Measurements from ENCODE around the gene CBFA2T2.
A peak's percentile ranks its signal among the peaks of the same experiment; 100 is the strongest.
"Not testable (repeated sequence)": the region's sequence is repeated elsewhere in the genome, so short reads cannot be mapped to it uniquely, and the experiment has no call there.

The CBFA2T2 gene

GRCh38 chr20:33553516-33553915 is 63.6 kb downstream of the CBFA2T2 start:
- no peak for DNase-seq

- peak; percentile 67 to 96 for DNase-seq
Observed at GRCh38 chr20:33554914-33555420, 65.1 kb downstream of the CBFA2T2 start.

GRCh38 chr20:33555755-33556154 is 65.9 kb downstream of the CBFA2T2 start:
- no peak for DNase-seq

- no peak for DNase-seq
Observed at GRCh38 chr20:33556246-33556645, 66.3 kb downstream of the CBFA2T2 start.

GRCh38 chr20:33558348-33559144 is 68.7 kb downstream of the CBFA2T2 start:
- no peak for DNase-seq

- no peak for DNase-seq
Observed at GRCh38 chr20:33559212-33559611, 69.3 kb downstream of the CBFA2T2 start.

GRCh38 chr20:33560026-33560425 is 70.1 kb downstream of the CBFA2T2 start:
- no peak for DNase-seq

GRCh38 chr20:33561053-33561452 is 71.2 kb downstream of the CBFA2T2 start:
- DNase-seq: not testable (repeated sequence)

- DNase-seq: no peak
Observed at GRCh38 chr20:33561692-33562601, 72.1 kb downstream of the CBFA2T2 start.

- DNase-seq: no peak
Observed at GRCh38 chr20:33563788-33564187, 73.9 kb downstream of the CBFA2T2 start.

GRCh38 chr20:33566781-33567603 is 77.1 kb downstream of the CBFA2T2 start:
- DNase-seq: no peak

- DNase-seq: no peak
Observed at GRCh38 chr20:33567949-33568348, 78.1 kb downstream of the CBFA2T2 start.

- no peak for DNase-seq
Observed at GRCh38 chr20:33568378-33568777, 78.5 kb downstream of the CBFA2T2 start.

- DNase-seq: no peak
Observed at GRCh38 chr20:33568868-33569801, 79.2 kb downstream of the CBFA2T2 start.

GRCh38 chr20:33569802-33570391 is 80.0 kb downstream of the CBFA2T2 start:
- DNase-seq: no peak

GRCh38 chr20:33570743-33571142 is 80.8 kb downstream of the CBFA2T2 start:
- DNase-seq: no peak

GRCh38 chr20:33573268-33573667 is 83.4 kb downstream of the CBFA2T2 start:
- DNase-seq: not testable (repeated sequence)

- no peak for DNase-seq
Observed at GRCh38 chr20:33575282-33575681, 85.4 kb downstream of the CBFA2T2 start.

GRCh38 chr20:33576432-33577125 is 86.7 kb downstream of the CBFA2T2 start:
- no peak for DNase-seq

- DNase-seq: no peak
Observed at GRCh38 chr20:33578510-33578909, 88.6 kb downstream of the CBFA2T2 start.

Data from CD4-positive, alpha-beta T cell treated with Interleukin-4 for 1 hour (primary cell).